ENCODE data around the gene STK10.

DNA sequence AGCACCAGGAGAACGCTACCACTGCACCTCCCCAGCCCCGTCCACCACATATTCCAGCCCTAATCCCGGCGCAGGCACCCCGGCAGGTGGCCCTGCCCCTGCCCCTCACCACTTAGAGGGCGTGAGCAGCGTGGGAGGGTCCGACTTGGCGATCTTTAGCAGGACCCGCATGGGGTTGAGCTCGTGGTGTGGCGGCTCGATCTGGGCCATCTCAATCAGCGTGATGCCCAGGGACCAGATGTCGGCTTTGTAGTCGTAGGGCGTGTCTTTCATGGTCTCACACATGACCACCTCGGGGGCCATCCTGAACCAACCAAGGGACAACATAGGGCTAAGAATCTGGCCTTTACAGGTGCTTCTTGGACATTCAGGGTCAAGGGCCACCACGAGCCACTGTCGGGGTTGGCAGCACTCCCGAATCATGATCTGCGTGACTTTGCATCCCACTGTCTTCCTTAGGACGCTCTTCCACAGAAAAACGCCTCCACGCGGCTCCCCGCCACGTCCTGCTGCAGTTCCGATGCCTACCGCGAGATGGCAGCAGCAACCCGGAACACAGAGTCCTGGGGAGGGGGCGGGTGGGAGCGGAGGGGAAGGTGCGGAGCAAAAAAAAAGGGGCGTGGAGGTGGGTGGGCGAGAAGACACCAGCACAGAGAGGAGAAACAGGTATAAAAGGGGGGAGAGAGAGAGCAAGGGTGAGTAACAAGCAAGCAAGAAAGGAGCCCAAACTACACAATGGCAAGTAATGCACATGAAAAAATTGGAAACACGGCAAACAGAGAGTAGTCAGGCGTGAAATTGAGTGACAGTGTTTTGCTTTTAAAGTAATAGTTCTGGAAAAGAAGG, 81.3 kb downstream of the STK10 start:
- peak; percentile 26; the same call in 1 of the 2 replicates for TF ChIP-seq EGR1 (IDR thresholded peaks at IDR 0.05)
- TF ChIP-seq EP300 (IDR thresholded peaks at IDR 0.05; ENCODE audit: borderline replicate concordance): no peak
- TF ChIP-seq TAF1 (IDR thresholded peaks at IDR 0.05; ENCODE audit: low read depth): no peak
- TF ChIP-seq RAD21 (IDR thresholded peaks at IDR 0.05; ENCODE audit: low read depth): peak; percentile 84
- no peak for TF ChIP-seq MAX (IDR thresholded peaks at IDR 0.05)
- no peak for TF ChIP-seq CREB1 (IDR thresholded peaks at IDR 0.05; ENCODE audit: low read depth)
- TF ChIP-seq TEAD4 (IDR thresholded peaks at IDR 0.05): 0 out of 2 replicates have a peak, but pooled peaks have one; percentile 28
- no peak for TF ChIP-seq NFIC (IDR thresholded peaks at IDR 0.05)
- no peak for TF ChIP-seq FOXM1 (IDR thresholded peaks at IDR 0.05; ENCODE audit: borderline replicate concordance, low read depth)
- TF ChIP-seq, protein P1, sequence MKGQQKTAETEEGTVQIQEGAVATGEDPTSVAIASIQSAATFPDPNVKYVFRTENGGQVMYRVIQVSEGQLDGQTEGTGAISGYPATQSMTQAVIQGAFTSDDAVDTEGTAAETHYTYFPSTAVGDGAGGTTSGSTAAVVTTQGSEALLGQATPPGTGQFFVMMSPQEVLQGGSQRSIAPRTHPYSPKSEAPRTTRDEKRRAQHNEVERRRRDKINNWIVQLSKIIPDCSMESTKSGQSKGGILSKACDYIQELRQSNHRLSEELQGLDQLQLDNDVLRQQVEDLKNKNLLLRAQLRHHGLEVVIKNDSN (IDR thresholded peaks at IDR 0.05): no peak
- no peak for TF ChIP-seq CEBPB (IDR thresholded peaks at IDR 0.05)
- peak; percentile 97 for TF ChIP-seq ZBTB7A (IDR thresholded peaks at IDR 0.05; ENCODE audit: low read depth)
- TF ChIP-seq REST (IDR thresholded peaks at IDR 0.05; ENCODE audit: low read depth): no peak
- TF ChIP-seq YY1 (IDR thresholded peaks at IDR 0.05; ENCODE audit: low read depth): no peak

Data from Ishikawa (cell line).